A549 (cell line): ENCODE measurements around the gene CHADL. TPM values are rescaled to one million over a fixed set of nuclear protein-coding genes. Genes with fewer than 3 reads are reported as not detected.

ENCODE experiments used
- ATAC-seq, 2 experiments: fragments of 200-7000 bp in 1 of 2; fragments of >200 bp in 1 of 2; cut with Nextera tagmentation in 1 of 2; cut with Tn5 transposase in 1 of 2; 3 replicates each; pipeline versions ENCODE4 v1.8.0 to v1.9.1; 2018 to 2020; ENCODE audit warnings: mild to moderate bottlenecking in 1 of 2, moderate library complexity in 1 of 2
- CTCF ChIA-PET: fragments of 300-600 bp; sonication (Branson Sonifier 250); formaldehyde crosslinking; extraction: SDS; loops from one replicate; lab custom pipeline; 2021; ENCODE audit warnings: antibody characterized with exemption, inconsistent platforms; lab: Yijun Ruan, JAX
- POLR2A ChIA-PET: fragments of 350-600 bp; formaldehyde crosslinking; extraction: SDS; loops from one replicate; lab custom pipeline; 2021; ENCODE audit warnings: antibody characterized with exemption, inconsistent platforms; lab: Yijun Ruan, JAX
- DNase-seq, 2 experiments: peaks; one replicate each; pipeline versions ENCODE4 v3.0.0 to v3.0.0-alpha.2; 2011 to 2016; ENCODE audit warnings: low read depth in 1 of 2, low spot score in 1 of 2
- FAIRE-seq: peaks from 2 replicates; lab custom pipeline; 2011; peaks lifted over from hg19 to GRCh38; lab: Jason Lieb, UNC
- H3K27ac ChIP-seq, 2 experiments: fragments of >200 bp; sonication (Bioruptor Twin); formaldehyde crosslinking; 3 replicates each; pipeline ENCODE4 v1.5.1; 2016 to 2017
- H3K4me1 ChIP-seq: fragments of >200 bp; sonication (Bioruptor Twin); formaldehyde crosslinking; 3 replicates; pipeline ENCODE4 v1.6.1; 2016
- H3K4me2 ChIP-seq: fragments of >200 bp; sonication (Bioruptor Twin); formaldehyde crosslinking; 3 replicates; pipeline ENCODE4 v1.6.1; 2016
- H3K4me3 ChIP-seq: fragments of >200 bp; sonication (Bioruptor Twin); formaldehyde crosslinking; 3 replicates; pipeline ENCODE4 v1.5.1; 2016
- H3K9me3 ChIP-seq: fragments of >200 bp; sonication (Bioruptor Twin); formaldehyde crosslinking; 3 replicates; pipeline ENCODE4 v1.6.1; 2016
- BHLHE40 ChIP-seq: IDR thresholded peaks from 2 replicates; pipeline ENCODE4 v1.6.1; 2012; ENCODE audit warnings: low read depth, low read length, inconsistent platforms
- CBX8 ChIP-seq: fragments of 200-600 bp; sonication (generic); IDR thresholded peaks from 2 replicates; pipeline ENCODE4 v1.6.1; 2016
- CEBPB ChIP-seq, 2 experiments: fragments of >200 bp in 1 of 2; sonication (Bioruptor Twin) in 1 of 2; formaldehyde crosslinking in 1 of 2; IDR thresholded peaks; 2 replicates each; pipeline ENCODE4 v1.6.1; 2012 to 2016
- CHD2 ChIP-seq: fragments of 150-350 bp; IDR thresholded peaks from 2 replicates; pipeline ENCODE4 v1.6.1; 2014; ENCODE audit warnings: low read length; ENCODE audit not compliant: partially characterized antibody
- EP300 ChIP-seq, 2 experiments: fragments of >200 bp; sonication (Bioruptor Twin); formaldehyde crosslinking; IDR thresholded peaks; 2 replicates in 1 of 2; 3 replicates in 1 of 2; pipeline ENCODE4 v1.6.1; 2016 to 2017
- FOSB ChIP-seq: fragments of 250-450 bp; sonication (Bioruptor Pico); IDR thresholded peaks from 2 replicates; pipeline ENCODE4 v1.5.0; 2020; ENCODE audit warnings: mild to moderate bottlenecking, moderate library complexity
- GATA3 ChIP-seq: IDR thresholded peaks from 2 replicates; pipeline ENCODE4 v1.6.1; 2012; ENCODE audit warnings: borderline replicate concordance
- HDAC2 ChIP-seq: fragments of 200-600 bp; sonication (generic); IDR thresholded peaks from 2 replicates; pipeline ENCODE4 v1.6.1; 2016
- HEYL ChIP-seq: fragments of 250-450 bp; sonication (Bioruptor Pico); IDR thresholded peaks from 2 replicates; pipeline ENCODE4 v1.8.0; 2021; ENCODE audit warnings: mild to moderate bottlenecking, moderate library complexity
- JUN ChIP-seq, 2 experiments: fragments of >200 bp; sonication (Bioruptor Twin); formaldehyde crosslinking; IDR thresholded peaks; 2 replicates in 1 of 2; 3 replicates in 1 of 2; pipeline ENCODE4 v1.6.1; 2016 to 2017
- JUNB ChIP-seq: fragments of >200 bp; sonication (Bioruptor Twin); formaldehyde crosslinking; IDR thresholded peaks from 2 replicates; pipeline ENCODE4 v1.6.1; 2016
- KDM5A ChIP-seq: fragments of 200-600 bp; sonication (generic); IDR thresholded peaks from 2 replicates; pipeline ENCODE4 v1.6.1; 2016; ENCODE audit warnings: antibody characterized with exemption, mild to moderate bottlenecking
- MAZ ChIP-seq: fragments of 150-350 bp; IDR thresholded peaks from 2 replicates; pipeline ENCODE4 v1.6.1; 2014; ENCODE audit warnings: antibody characterized with exemption, low read depth, low read length, borderline replicate concordance
- MYC ChIP-seq: IDR thresholded peaks from 2 replicates; pipeline ENCODE4 v1.6.1; 2012; ENCODE audit warnings: mild to moderate bottlenecking, inconsistent platforms, low read length, improper control_type of control experiment, borderline replicate concordance
- NFE2L2 ChIP-seq: fragments of 150-350 bp; conservative IDR thresholded peaks from 2 replicates; pipeline ENCODE4 v1.6.1; 2014; ENCODE audit warnings: low read length
- NPAS2 ChIP-seq: fragments of 250-450 bp; sonication (Bioruptor Pico); IDR thresholded peaks from 2 replicates; pipeline ENCODE4 v1.8.0; 2022; ENCODE audit warnings: mild to moderate bottlenecking, moderate library complexity, borderline replicate concordance
- POLR2A ChIP-seq: IDR thresholded peaks from 2 replicates; pipeline ENCODE4 v1.6.1; 2012; ENCODE audit warnings: mild to moderate bottlenecking, low read length
- POLR2AphosphoS2 ChIP-seq: conservative IDR thresholded peaks from 2 replicates; pipeline ENCODE4 v1.6.1; 2012; ENCODE audit warnings: low read length, improper control_type of control experiment, inconsistent platforms
- RNF2 ChIP-seq: fragments of 200-600 bp; sonication (generic); IDR thresholded peaks from 2 replicates; pipeline ENCODE4 v1.6.1; 2016; ENCODE audit warnings: low read depth, mild to moderate bottlenecking, antibody characterized with exemption, moderate library complexity, borderline replicate concordance
- SMC3 ChIP-seq: fragments of >200 bp; sonication (Bioruptor Twin); formaldehyde crosslinking; IDR thresholded peaks from 3 replicates; pipeline ENCODE4 v1.6.1; 2018; ENCODE audit warnings: inconsistent platforms
- SREBF2 ChIP-seq: fragments of 450-650 bp; IDR thresholded peaks from 2 replicates; pipeline ENCODE4 v1.6.1; 2014; ENCODE audit warnings: mild to moderate bottlenecking, moderate library complexity
- TFCP2L1 ChIP-seq: fragments of 250-450 bp; sonication (Bioruptor Pico); IDR thresholded peaks from 2 replicates; pipeline ENCODE4 v1.5.0; 2021; ENCODE audit warnings: mild to moderate bottlenecking
- TP53 ChIP-seq: fragments of 250-450 bp; sonication (Bioruptor Pico); IDR thresholded peaks from 2 replicates; pipeline ENCODE4 v1.5.0; 2021; ENCODE audit warnings: mild to moderate bottlenecking, moderate library complexity
- ZC3H11A ChIP-seq: fragments of 450-650 bp; IDR thresholded peaks from 2 replicates; pipeline ENCODE4 v1.6.1; 2014; ENCODE audit warnings: antibody characterized with exemption, mild to moderate bottlenecking
- ZFP36 ChIP-seq: fragments of 450-650 bp; IDR thresholded peaks from 2 replicates; pipeline ENCODE4 v1.6.1; 2014; ENCODE audit warnings: borderline replicate concordance; ENCODE audit not compliant: partially characterized antibody
- ZNF302 ChIP-seq: fragments of 250-450 bp; sonication (Bioruptor Pico); IDR thresholded peaks from 2 replicates; pipeline ENCODE4 v1.9.0; 2021; ENCODE audit warnings: inconsistent platforms, mild to moderate bottlenecking, moderate library complexity
- ZSCAN20 ChIP-seq: fragments of 250-450 bp; sonication (Bioruptor Pico); IDR thresholded peaks from 2 replicates; pipeline ENCODE4 v1.8.0; 2022; ENCODE audit warnings: mild to moderate bottlenecking, moderate library complexity
- WGBS: methylation state at CpG from one replicate; pipeline ENCODE4 v1.1.6; 2017; ENCODE audit errors: missing lambda C conversion rate; 5-methylcytosine and 5-hydroxymethylcytosine counted together
- polyA plus RNA-seq, 4 experiments: library from polyadenylated mRNA; depleted of rRNA in 3 of 4; stranded (reverse); fragments of >200 nt; fragmentation: RNase III in 1 of 4; extraction: RNeasy Plus Mini Kit Qiagen cat#74134 plus additional on column Dnase treatment in 1 of 4; gene quantifications; 2 replicates in 3 of 4; 3 replicates in 1 of 4; pipeline ENCODE4 v1.2.3, GENCODE V29; 2011 to 2017
- TF ChIP-seq, protein P1 (sequence below): fragments of 450-650 bp; IDR thresholded peaks from 2 replicates; pipeline ENCODE4 v1.6.1; 2014; ENCODE audit warnings: antibody characterized with exemption
- TF ChIP-seq, protein P2 (sequence below): fragments of 250-450 bp; sonication (Bioruptor Pico); IDR thresholded peaks from 2 replicates; pipeline ENCODE4 v1.5.0; 2021; ENCODE audit warnings: mild to moderate bottlenecking, moderate library complexity, borderline replicate concordance
- TF ChIP-seq, protein P3 (sequence below): fragments of 250-450 bp; sonication (Bioruptor Pico); IDR thresholded peaks from 2 replicates; pipeline ENCODE4 v1.5.0; 2020; ENCODE audit warnings: low read depth, mild to moderate bottlenecking, moderate library complexity
- TF ChIP-seq, protein P4 (sequence below): fragments of >200 bp; sonication (Bioruptor Twin); formaldehyde crosslinking; IDR thresholded peaks from 3 replicates; pipeline ENCODE4 v1.6.1; 2016
- TF ChIP-seq, protein P5 (sequence below): fragments of >200 bp; sonication (Bioruptor Twin); formaldehyde crosslinking; IDR thresholded peaks from 3 replicates; pipeline ENCODE4 v1.5.1; 2016

Gene CHADL
- polyA plus RNA-seq, 2 of the 4 experiments (the other 2 are of a cell fraction) = not detected

DNA sequence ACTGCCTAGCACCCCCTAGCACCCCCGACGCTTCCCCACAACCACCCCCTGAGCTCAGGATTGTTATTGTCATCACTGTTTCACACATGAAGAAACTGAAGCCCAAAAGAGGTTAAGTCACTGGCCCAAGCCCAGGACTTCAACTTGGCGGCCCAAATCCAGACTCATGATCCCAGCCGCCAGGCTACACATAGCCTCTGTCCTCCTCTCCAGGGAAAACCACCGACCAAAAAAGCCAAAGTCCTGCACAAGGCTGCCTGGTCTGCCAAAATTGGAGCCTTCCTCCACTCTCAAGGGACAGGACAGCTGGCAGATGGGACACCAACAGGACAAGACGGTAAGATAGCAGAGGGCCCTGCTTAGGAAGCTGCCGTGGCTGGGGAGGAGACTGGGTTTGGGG lies 24.8 kb downstream of the CHADL start:
- TF ChIP-seq NPAS2 (no peak), SMC3 (no peak), GATA3 (no peak), MAZ (no peak), ZFP36 (no peak), CHD2 (no peak)
- TF ChIP-seq, protein P1, sequence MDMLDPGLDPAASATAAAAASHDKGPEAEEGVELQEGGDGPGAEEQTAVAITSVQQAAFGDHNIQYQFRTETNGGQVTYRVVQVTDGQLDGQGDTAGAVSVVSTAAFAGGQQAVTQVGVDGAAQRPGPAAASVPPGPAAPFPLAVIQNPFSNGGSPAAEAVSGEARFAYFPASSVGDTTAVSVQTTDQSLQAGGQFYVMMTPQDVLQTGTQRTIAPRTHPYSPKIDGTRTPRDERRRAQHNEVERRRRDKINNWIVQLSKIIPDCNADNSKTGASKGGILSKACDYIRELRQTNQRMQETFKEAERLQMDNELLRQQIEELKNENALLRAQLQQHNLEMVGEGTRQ = no peak
- ChIA-PET POLR2A (no interaction called here), CTCF (interaction anchor here (1.2 to 1.8 kb wide), 2 partner anchors 15 to 21 kb away, joined by 3 to 6 read pairs; no protein-coding TSS in a partner anchor)
- Histone ChIP-seq H3K4me2 (no peak overlapping the region), H3K27ac (no peak overlapping the region), H3K4me1 (peaks cover 5% of the 10 kb centered on the region; the same call in 1 of the 3 replicates), H3K9me3 (no peaks in the 10 kb centered on the region), H3K4me3 (no peak overlapping the region)
- no peak for FAIRE-seq
- no peak for ATAC-seq
- DNase-seq = no peak
- WGBS = 82% methylated on average over 7 of the region's 7 CpGs

DNA sequence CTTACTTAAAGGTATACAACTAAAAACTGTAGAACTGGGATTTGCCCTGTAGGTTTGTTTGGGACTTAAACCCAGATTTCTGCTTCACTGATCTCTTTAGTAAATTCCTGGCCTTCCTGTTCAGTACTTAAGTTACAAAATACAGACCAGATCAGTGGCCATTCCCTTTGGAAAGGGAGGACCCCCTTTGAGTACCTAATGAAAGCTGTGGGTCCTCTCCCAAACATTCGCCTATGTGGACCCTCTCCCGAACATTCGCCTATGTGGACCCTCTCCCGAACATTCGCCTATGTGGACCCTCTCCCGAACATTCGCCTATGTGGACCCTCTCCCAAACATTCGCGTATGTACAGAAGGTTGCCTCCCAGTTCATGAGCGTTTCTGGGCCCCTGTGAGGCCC lies 25.3 kb downstream of the CHADL start:
- H3K4me2 ChIP-seq = no peak overlapping the region
- DNase-seq = no peak
- WGBS = 96% methylated on average over 10 of the region's 10 CpGs
- no peaks in the 10 kb centered on the region for H3K9me3 ChIP-seq
- ChIA-PET POLR2A (no interaction called here), CTCF (interaction anchor here (1.2 kb wide), 1 partner anchor 16 kb away, joined by 3 read pairs; no protein-coding TSS in a partner anchor)
- FAIRE-seq = no peak
- no peak overlapping the region for H3K27ac ChIP-seq
- H3K4me3 ChIP-seq = no peak overlapping the region
- no peak for TF ChIP-seq ZC3H11A
- no peak for TF ChIP-seq JUN (IDR thresholded peaks at IDR 0.05)
- TF ChIP-seq HDAC2 = no peak
- TF ChIP-seq BHLHE40 = no peak
- TF ChIP-seq HEYL = no peak
- TF ChIP-seq KDM5A = no peak
- no peak for TF ChIP-seq CEBPB (IDR thresholded peaks at IDR 0.05)
- no peak for TF ChIP-seq RNF2
- TF ChIP-seq, protein P2, sequence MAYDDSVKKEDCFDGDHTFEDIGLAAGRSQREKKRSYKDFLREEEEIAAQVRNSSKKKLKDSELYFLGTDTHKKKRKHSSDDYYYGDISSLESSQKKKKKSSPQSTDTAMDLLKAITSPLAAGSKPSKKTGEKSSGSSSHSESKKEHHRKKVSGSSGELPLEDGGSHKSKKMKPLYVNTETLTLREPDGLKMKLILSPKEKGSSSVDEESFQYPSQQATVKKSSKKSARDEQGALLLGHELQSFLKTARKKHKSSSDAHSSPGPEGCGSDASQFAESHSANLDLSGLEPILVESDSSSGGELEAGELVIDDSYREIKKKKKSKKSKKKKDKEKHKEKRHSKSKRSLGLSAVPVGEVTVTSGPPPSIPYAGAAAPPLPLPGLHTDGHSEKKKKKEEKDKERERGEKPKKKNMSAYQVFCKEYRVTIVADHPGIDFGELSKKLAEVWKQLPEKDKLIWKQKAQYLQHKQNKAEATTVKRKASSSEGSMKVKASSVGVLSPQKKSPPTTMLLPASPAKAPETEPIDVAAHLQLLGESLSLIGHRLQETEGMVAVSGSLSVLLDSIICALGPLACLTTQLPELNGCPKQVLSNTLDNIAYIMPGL = no peak
- no peak for TF ChIP-seq ZFP36
- no peak for TF ChIP-seq FOSB
- TF ChIP-seq POLR2A = no peak
- no peak for TF ChIP-seq SREBF2
- TF ChIP-seq ZNF302 (CRISPR knock-in tag) = no peak
- TF ChIP-seq, protein P3, sequence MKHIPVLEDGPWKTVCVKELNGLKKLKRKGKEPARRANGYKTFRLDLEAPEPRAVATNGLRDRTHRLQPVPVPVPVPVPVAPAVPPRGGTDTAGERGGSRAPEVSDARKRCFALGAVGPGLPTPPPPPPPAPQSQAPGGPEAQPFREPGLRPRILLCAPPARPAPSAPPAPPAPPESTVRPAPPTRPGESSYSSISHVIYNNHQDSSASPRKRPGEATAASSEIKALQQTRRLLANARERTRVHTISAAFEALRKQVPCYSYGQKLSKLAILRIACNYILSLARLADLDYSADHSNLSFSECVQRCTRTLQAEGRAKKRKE (CRISPR knock-in tag) = no peak
- no peak for TF ChIP-seq TFCP2L1 (CRISPR knock-in tag)
- ATAC-seq = no peak
- H3K4me1 ChIP-seq = peaks cover 5% of the 10 kb centered on the region; the same call in 1 of the 3 replicates

DNA sequence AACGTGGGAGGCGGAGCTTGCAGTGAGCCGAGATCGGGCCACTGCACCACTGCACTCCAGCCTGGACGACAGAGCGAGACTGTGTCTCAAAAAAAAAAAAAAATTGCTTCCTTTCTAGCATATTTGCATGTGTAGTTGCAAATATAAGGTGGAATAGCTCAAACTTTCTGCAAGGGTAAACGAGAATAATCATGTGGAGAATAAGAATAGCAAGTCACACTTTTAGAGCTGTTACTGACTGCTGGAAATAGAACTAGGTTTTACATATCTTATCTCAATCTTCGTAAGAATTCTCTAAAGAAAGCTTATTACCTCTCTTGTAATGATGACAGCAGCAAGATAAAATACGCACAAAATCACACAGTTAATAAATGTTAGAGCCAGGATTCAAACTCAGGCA lies 34.0 kb downstream of the CHADL start:
- Histone ChIP-seq H3K9me3 (no peaks in the 10 kb centered on the region), H3K27ac (no peak overlapping the region), H3K4me1 (no peaks in the 10 kb centered on the region), H3K4me2 (no peak overlapping the region; the same call in 2 of the 3 replicates), H3K4me3 (no peak overlapping the region)
- FAIRE-seq (no peak), ATAC-seq (no peak), DNase-seq (no peak)
- CTCF ChIA-PET = interaction anchor here (0.7 to 1.1 kb wide), 2 partner anchors 11 to 12 kb away, joined by 3 to 6 read pairs; no protein-coding TSS in a partner anchor
- 96% methylated on average over 9 of the region's 9 CpGs for WGBS
- POLR2A ChIA-PET = interaction anchor here (0.7 kb wide), 1 partner anchor 13 kb away, joined by 3 read pairs; no protein-coding TSS in a partner anchor
- TF ChIP-seq, protein P4, sequence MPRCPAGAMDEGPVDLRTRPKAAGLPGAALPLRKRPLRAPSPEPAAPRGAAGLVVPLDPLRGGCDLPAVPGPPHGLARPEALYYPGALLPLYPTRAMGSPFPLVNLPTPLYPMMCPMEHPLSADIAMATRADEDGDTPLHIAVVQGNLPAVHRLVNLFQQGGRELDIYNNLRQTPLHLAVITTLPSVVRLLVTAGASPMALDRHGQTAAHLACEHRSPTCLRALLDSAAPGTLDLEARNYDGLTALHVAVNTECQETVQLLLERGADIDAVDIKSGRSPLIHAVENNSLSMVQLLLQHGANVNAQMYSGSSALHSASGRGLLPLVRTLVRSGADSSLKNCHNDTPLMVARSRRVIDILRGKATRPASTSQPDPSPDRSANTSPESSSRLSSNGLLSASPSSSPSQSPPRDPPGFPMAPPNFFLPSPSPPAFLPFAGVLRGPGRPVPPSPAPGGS = no peak
- no peak for TF ChIP-seq JUNB
- no peak for TF ChIP-seq MYC
- TF ChIP-seq, protein P5, sequence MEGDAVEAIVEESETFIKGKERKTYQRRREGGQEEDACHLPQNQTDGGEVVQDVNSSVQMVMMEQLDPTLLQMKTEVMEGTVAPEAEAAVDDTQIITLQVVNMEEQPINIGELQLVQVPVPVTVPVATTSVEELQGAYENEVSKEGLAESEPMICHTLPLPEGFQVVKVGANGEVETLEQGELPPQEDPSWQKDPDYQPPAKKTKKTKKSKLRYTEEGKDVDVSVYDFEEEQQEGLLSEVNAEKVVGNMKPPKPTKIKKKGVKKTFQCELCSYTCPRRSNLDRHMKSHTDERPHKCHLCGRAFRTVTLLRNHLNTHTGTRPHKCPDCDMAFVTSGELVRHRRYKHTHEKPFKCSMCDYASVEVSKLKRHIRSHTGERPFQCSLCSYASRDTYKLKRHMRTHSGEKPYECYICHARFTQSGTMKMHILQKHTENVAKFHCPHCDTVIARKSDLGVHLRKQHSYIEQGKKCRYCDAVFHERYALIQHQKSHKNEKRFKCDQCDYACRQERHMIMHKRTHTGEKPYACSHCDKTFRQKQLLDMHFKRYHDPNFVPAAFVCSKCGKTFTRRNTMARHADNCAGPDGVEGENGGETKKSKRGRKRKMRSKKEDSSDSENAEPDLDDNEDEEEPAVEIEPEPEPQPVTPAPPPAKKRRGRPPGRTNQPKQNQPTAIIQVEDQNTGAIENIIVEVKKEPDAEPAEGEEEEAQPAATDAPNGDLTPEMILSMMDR = no peak
- no peak for TF ChIP-seq NFE2L2
- TF ChIP-seq EP300 (IDR thresholded peaks at IDR 0.05) = no peak
- TF ChIP-seq CBX8 = no peak
- TF ChIP-seq TP53 = no peak
- TF ChIP-seq POLR2AphosphoS2 = no peak
- no peak for TF ChIP-seq ZSCAN20 (CRISPR knock-in tag)
